HG03060 (cell line): ENCODE measurements around the gene MPZL1.

Experiments used
- ATAC-seq: cut with Tn5 transposase; IDR thresholded peaks from one replicate; pipeline ENCODE4 v1.9.1; 2021; ENCODE audit warnings: low read depth, moderate number of reproducible peaks; ENCODE audit not compliant: unreplicated experiment

MPZL1 gene

DNA sequence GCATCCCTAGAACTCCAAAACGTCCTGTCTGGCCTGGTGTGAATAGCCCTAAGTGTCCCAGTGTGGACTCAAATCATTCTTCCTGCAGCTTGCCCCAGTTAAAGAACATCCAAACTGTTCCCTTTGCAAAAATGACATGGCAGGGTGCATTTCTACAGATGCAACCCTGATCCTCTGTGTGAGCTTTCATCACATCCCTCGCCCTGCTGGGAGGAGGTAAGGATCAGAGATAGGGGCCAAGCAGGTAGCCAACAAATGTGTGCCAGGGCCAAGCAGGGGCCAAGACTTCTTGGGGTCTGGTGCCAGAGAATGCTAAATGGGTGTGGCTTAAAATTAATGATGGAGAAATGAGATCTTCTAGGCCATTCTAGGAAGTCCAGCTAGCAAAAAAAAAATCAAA, 27.1 kb upstream of the MPZL1 start:
- no peak for ATAC-seq

DNA sequence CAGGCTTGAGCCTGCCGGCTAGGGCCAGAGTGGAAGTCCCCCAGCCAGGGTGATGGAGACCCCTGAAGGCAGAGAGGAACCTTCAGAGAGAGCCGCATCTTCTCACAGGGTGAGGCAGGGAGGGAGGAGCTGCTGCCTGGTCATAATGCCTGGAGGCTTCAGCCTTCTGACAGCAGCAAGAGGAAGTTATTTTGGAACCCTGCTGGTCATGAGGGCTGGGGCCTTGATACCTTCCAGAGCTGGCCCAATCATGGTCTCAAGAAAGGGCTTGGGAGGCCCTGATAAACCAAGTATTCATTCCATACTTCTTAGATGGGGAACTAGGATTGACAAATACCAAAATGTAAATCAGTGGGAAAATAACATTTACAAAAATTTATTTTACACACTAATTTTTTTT, 26.6 kb upstream of the MPZL1 start:
- ATAC-seq: no peak

DNA sequence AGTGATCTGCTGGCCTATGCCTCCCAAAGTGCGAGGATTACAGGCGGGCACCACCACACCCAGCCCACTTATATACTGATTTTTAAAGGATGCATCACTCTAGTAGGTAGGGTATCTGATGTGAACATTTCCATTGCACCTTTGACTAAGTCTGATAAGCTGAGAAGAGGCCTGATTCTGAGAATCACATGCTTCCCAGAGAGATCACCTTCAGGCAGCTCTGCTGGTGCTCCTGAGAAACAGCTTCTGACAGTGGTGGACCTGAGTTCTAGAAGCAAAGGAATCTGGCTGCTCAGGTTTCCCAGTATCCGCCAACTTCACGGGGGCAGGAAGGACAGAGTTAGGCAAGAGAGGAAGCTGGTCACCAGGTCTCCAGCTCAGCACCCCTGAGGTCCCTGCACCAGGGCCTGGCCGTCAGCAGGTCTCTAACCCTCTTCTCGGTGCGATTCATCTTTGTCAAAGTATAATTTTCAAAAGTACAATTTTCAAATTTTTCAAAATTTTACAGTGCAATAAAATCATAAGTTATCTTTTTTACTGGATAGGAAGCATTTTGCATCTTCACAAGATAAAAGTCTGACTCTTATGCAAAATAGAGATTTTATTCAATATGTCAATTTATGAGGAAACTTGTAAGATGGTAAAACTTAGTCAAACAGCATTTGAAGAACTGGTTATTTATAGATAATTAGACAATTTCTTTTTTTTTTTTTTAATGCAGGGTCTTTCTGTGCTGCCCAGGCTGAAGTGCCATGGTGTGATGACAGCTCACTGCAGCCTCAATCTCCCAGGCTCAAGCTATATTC, 25.8 kb upstream of the MPZL1 start:
- ATAC-seq: no peak

GRCh38 chr1:167697667-167698141, 24.1 kb upstream of the MPZL1 start:
- ATAC-seq: no peak

GRCh38 chr1:167698313-167698712, 23.5 kb upstream of the MPZL1 start:
- no peak for ATAC-seq

DNA sequence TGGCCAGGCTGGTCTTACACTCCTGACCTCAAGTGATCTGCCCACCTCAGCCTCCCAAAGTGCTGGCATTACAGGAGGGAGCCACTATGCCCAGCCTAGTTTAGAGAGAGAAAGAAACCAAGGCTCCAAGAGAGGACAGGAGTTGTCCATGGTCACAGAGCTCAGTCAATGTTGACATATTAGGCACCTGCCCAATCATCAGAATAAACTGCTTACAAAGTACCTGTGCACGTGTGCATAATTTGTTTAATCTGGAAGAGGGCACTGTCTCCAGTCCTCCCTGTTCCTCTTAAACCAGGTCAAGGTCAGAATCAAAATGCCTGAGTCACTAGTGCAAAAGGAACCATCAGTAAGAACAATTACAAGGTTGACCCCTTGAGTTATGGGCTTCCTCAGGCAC, 20.3 kb upstream of the MPZL1 start:
- ATAC-seq: no peak

DNA sequence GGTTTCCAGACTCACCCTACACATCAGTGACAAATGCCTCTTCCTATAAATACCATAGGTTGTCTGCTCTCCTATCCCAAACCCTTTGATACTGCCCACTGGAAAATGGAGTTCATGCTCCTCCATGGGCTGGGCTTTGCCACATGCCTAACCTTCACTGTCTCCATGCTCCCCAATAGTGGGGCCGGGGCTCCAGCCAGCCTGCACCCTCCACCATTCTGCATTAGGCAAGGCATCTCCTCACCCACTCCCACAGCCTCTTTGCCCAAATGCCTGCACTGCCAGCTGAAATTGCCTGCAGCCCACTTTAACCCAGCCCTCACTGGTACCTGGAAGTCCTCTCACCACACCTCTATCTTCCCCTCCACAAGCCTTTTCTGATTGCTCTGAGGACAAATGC, 18.2 kb upstream of the MPZL1 start:
- no peak for ATAC-seq

DNA sequence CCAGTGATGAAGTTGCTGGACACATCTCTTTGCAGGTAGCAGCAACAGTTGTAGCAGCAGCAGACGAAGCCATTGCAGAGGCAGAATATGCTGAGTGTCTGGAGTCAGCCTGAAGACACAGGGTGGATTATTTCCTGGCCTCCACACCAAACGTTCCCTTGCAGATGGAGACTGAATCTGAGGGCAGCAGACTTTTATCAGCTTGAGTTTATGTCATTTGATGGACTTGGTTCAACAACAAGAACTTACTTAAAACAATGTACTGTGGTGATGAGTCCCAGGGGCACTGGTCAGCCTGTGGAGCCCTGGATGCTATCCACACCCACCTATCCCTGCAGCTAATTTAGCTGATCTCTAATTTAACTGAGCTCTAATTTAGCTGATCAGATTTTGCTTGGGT, 17.1 kb upstream of the MPZL1 start:
- no peak for ATAC-seq

DNA sequence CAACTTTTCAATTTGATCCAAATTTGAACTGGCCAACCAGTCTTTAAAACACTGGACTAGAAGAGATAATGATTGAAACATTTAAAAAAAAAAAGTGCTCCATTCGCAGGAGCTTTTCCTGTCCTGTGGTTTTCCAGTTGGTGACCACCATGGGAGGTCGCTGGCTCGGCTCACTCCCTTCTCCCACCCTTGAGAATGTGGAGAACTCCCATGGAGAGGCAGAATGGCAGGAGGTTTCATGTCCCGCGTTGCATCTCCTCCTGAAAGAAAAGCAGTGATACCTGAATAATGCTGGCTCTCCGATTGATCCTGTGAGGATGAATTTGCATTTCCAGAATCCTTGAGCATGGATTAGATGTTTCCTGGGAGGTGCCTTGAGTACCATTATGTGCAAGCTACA, 16.5 kb upstream of the MPZL1 start:
- ATAC-seq: no peak

GRCh38 chr1:167706363-167706762, 15.4 kb upstream of the MPZL1 start:
- no peak for ATAC-seq

DNA sequence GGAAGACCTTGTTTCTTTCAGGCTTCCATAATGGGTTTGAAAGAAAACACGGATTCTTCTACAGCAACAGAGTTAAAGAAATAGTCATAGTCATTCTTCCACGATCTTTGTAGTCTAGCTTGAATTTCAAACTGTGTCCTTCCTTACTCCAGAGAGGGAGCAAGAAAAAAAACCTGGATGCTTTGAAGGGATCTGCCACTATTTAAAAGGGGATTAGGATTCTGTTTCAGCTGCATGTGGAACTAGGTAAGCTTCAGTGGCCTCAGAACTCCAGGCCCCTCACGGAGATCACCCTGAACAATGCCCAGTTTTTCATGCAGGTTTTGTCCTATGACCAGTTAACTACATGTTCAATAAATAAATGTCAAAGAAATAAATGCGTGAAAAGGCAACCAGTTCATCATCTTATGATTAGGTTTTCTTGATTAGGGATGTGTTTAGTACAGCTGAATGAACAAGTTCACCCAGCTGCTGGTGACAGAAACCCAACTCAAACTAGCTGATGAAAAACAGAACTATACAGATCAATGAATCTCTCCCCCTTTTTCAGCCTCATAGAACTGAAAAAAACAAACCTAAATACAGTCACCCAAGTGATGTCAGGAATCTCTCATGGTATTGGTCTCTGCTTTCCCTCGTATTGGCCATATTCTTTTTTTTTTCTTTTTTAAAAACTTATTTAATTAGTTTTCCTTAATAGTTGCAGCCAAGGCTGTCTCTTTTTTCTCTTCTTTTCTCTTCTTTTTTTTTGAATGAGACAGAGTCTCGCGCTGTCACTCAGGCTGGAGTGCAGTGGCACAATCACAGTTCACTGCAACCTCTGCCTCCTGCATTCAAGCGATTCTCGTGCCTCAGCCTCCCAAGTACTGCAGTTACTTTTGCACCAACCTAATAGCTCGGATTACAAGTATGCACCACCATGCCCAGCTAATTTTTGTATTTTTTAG, 14.6 kb upstream of the MPZL1 start:
- no peak for ATAC-seq

GRCh38 chr1:167707942-167708341, 13.8 kb upstream of the MPZL1 start:
- no peak for ATAC-seq

- ATAC-seq: no peak
These were observed 12.8 kb upstream of the MPZL1 start for GRCh38 chr1:167708940-167709389.

DNA sequence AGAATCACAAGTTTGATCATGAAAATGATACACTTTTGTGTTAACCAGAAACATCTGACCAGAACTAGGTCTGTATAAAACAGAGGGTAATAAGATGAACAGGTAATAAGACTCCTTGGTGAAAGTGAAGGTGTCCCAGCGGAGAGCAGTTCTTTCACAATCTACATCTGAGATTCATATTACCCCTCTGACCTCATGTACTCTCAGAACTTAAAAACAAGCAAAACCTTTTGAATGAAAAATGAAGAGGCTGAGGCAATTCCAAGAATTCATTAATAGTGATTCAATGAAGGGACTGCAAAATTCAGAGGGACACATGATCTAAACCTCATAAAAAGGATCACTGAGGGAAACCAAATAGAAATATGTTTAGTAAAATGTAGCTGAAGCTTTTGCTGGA, 10.9 kb upstream of the MPZL1 start:
- ATAC-seq: no peak

- ATAC-seq: no peak
These were observed 10.0 kb upstream of the MPZL1 start for GRCh38 chr1:167711797-167712196.

GRCh38 chr1:167713330-167714081, 8.3 kb upstream of the MPZL1 start:
- no peak for ATAC-seq

- ATAC-seq: no peak
These were observed 7.7 kb upstream of the MPZL1 start for GRCh38 chr1:167714098-167714438.

DNA sequence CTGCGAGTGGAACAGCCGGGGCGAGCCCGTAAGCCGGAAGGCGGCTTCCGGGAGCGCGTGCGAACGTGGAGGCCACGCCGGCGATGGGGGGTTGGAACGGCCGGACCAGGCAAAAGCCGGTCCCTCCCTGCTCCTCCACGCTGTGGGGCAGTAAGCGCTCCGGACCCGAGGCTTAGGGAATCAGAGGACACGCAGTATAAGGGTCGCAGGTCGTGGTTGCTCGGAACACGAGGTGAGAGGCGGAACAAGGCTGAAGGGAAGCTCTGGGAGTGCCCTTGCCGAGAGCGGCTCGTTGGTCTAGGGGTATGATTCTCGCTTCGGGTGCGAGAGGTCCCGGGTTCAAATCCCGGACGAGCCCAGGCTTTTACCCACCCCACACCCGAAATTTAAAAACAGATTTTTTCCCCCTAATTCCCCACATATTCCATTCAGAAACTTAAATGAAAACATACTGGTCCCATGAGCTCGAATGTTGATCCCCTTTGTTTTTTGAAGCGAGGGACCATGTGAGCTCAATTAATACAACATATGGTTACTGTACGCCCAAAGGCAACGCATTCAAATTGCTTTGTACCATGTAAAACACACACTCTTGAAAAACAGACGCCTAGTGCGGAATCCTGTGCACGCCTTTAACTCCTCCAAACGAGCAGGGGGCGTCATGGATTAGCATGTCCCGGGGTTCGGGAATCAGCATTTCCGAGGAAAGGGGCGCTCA, 7.2 kb upstream of the MPZL1 start:
- peak; percentile 43 for ATAC-seq

- ATAC-seq: peak; percentile 51
These were observed 6.4 kb upstream of the MPZL1 start for GRCh38 chr1:167715157-167715999.

GRCh38 chr1:167716000-167716271, 5.8 kb upstream of the MPZL1 start:
- no peak for ATAC-seq
